ENCODE results near the gene ANKRD13B. TPM values are rescaled to one million over a fixed set of nuclear protein-coding genes. Genes with fewer than 3 reads are reported as not detected.

The ANKRD13B gene
- 5.5 and 6.2 TPM in 2 replicates for total RNA-seq

GRCh38 chr17:29592850-29593551 is at the start of gene ANKRD13B:
Gene ANKRD13B (plus strand): TSS chr17:29593132. CDS start chr17:29593622, 490 bp downstream.

GRCh38 chr17:29566473-29567303 is 26.2 kb upstream of the ANKRD13B start, which contains the start of gene ABHD15:
Gene ABHD15 (minus strand): TSS chr17:29567037. CDS start chr17:29566966, 71 bp downstream.

GRCh38 chr17:29568331-29569244 is 24.3 kb upstream of the ANKRD13B start, which contains the start of gene TP53I13:
Gene TP53I13 (plus strand): TSS chr17:29568701. CDS start chr17:29568759, 58 bp downstream.

DNA sequence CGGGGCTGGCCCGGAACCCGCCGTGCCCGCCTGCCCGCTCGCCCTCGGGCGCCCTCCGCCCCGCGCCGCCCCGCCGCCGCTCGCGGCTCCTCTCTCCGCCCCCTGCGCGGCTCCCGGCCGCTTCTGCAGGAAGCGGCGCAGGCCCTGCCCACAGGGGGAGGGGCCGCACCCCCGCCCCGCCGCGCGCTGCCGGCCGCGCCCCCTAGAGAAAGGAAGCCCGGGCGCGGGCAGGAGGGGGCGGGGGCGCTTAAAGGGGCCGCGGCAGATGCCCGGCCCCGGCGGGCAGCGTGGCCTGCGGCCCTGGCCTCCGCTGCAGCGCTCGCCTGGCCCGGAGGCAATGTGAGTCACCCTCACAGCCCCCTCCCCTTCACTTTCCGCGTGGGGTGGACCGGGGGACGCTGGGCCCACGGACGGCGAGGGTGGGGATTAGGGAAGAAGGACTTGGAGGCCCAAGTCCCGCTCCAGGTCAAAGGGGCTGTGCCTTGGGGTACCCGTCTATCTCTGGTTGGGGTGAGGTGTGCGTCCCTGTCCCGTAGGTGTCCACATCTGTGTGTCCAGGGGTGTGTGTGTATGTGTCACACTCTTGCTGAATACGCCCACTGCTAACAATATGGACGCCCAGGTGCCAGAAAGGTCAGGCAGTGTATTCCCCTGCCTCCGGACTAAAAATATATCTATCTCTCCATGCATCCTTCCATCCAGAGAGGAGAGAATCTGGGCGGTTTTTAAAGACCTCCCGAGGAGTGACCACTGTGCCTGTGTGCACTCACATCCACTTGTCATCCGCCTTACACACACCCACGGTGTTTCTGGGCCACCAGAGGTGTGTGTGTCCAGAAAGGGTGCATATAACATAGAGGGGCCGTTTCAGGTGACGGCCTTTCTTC is 3.2 kb upstream of the ANKRD13B start, which contains the start of gene GIT1:
Gene GIT1, minus strand, starts transcription at position 125 of the 887 bp plus-strand sequence. CDS start 270 bp downstream, outside the sequence.

DNA sequence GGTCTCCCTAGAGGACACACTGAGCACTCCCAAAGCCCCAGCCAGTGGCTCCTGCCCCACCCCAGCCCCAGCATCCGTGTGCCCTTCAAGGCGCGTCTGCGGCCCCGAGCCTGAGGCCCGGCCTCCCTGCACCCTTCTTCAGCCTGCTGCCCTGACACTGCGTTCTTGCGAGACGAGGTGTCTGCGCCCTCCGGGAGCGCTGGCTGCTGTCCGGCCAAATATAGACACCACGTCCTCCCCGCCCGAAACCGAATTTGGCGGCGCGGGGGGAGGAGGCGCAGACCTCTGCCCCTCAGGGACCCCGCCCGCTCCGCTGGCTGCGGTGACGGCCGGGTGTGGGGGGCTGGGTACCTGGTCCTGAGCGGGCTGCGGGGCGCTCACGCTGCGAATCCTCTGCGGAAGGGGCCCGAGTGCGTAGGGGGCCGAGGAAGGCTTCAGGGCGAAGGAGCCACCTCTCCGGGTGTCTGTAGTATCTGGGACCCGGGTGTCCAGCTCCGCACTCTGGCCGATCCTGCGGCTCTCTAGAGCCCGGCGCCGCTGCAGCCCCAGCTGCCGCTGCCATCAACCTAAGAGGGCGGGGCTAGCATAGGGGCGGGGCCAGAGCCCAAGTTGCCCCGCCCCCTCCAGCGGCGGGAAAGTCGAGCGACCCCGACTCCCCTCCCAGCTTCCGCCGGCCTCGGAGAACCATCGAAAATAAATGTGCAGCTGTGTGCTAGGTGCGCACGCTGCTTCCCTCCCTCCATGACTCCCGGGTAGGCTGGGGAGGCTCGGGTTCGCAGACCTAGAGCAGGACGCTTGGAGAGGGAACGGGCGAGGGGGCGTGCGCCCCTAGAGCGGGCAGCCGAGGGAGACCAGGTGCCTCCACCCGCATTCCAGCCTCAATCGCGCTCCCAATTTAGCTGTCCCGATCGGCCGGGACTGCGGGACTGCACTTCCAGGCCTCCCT is 29.7 kb downstream of the ANKRD13B start, which contains the start of gene CORO6:
Gene CORO6, minus strand, starts transcription at position 576 of the 946 bp plus-strand sequence. CDS start 1,491 bp downstream, outside the sequence.

Other genes with a start within 250 kb of the ANKRD13B start
- 38.7 and 57.3 TPM in 2 replicates for gene TAOK1, start 202.8 kb upstream of the ANKRD13B start, total RNA-seq
- gene ABHD15, start 26.1 kb upstream of the ANKRD13B start, total RNA-seq: 6.8 and 7.6 TPM in 2 replicates
- gene TP53I13, start 24.4 kb upstream of the ANKRD13B start, total RNA-seq: 49.8 and 50.0 TPM in 2 replicates
- gene GIT1, start 3.5 kb upstream of the ANKRD13B start, total RNA-seq: 33.1 and 36.6 TPM in 2 replicates
- 2.9 and 4.0 TPM in 2 replicates for gene CORO6, start 29.8 kb downstream of the ANKRD13B start, total RNA-seq

Data from epithelial cell of umbilical artery (primary cell).